Endothelial cell of umbilical vein (primary cell): Measurements from ENCODE around the gene MAFF. TPM values are rescaled to one million over a fixed set of nuclear protein-coding genes. Genes with fewer than 3 reads are reported as not detected.

Experiments used
- BruUV-seq: library from RNA; stranded (reverse); fragments of 400-500 nt; replicated peaks from 2 replicates; lab custom pipeline; 2021; lab: Mats Ljungman, UMichigan
- CTCF ChIA-PET: fragments of 300-600, 350-600 bp; sonication (Branson Sonifier 250); formaldehyde crosslinking; loops from one replicate; lab custom pipeline; 2021; ENCODE audit warnings: antibody characterized with exemption, inconsistent platforms; lab: Charles Lee
- POLR2A ChIA-PET: fragments of 300-600, 350-600 bp; sonication (Branson Sonifier 250); formaldehyde crosslinking; loops from one replicate; lab custom pipeline; 2021; ENCODE audit warnings: antibody characterized with exemption, inconsistent platforms; lab: Charles Lee
- DNase-seq: peaks from one replicate; pipeline ENCODE4 v3.0.0-alpha.2; 2011; ENCODE audit warnings: low read depth, low spot score
- FAIRE-seq: peaks from 2 replicates; lab custom pipeline; 2011; peaks lifted over from hg19 to GRCh38; lab: Jason Lieb, UNC
- H2AFZ ChIP-seq: 2 replicates; pipeline ENCODE4 v1.6.0; 2012; ENCODE audit warnings: low read depth, low read length, control low read depth, inconsistent platforms
- H3K27ac ChIP-seq: 2 replicates; pipeline ENCODE4 v1.5.1; 2011; ENCODE audit warnings: low read depth, mild to moderate bottlenecking, control low read depth, low read length, moderate library complexity; ENCODE audit not compliant: insufficient read depth
- H3K27me3 ChIP-seq, 2 experiments: 2 replicates each; pipeline versions ENCODE4 v1.6.0 to v1.6.1; 2011; ENCODE audit warnings: low read length in 2 of 2, mixed read lengths in 1 of 2; ENCODE audit not compliant: control insufficient read depth in 2 of 2, insufficient read depth in 2 of 2
- H3K36me3 ChIP-seq, 2 experiments: 2 replicates in 1 of 2; 3 replicates in 1 of 2; pipeline ENCODE4 v1.5.1; 2011; ENCODE audit warnings: low read length in 2 of 2, mild to moderate bottlenecking in 1 of 2, moderate library complexity in 1 of 2; ENCODE audit not compliant: control insufficient read depth in 2 of 2, insufficient read depth in 2 of 2; ENCODE audit errors: extremely low read depth in 1 of 2
- H3K4me1 ChIP-seq: 3 replicates; pipeline ENCODE4 v1.5.1; 2011; ENCODE audit warnings: mild to moderate bottlenecking, low read length; ENCODE audit not compliant: control insufficient read depth, insufficient read depth; ENCODE audit errors: extremely low read depth
- H3K4me2 ChIP-seq: 2 replicates; pipeline ENCODE4 v1.6.1; 2011; ENCODE audit warnings: low read length, control low read depth, mixed read lengths; ENCODE audit not compliant: insufficient read depth
- H3K4me3 ChIP-seq, 3 experiments: fragments of 200-600 bp in 1 of 3; sonication (generic), shearing (Covaris generic) in 1 of 3; replicated peaks in 1 of 3; 2 replicates each; pipeline ENCODE4 v1.5.1; 2011 to 2016; ENCODE audit warnings: control low read depth in 3 of 3, low read length in 3 of 3, mild to moderate bottlenecking in 2 of 3, inconsistent platforms in 1 of 3, low read depth in 1 of 3, moderate library complexity in 1 of 3; ENCODE audit not compliant: insufficient read depth in 1 of 3
- H3K79me2 ChIP-seq: 2 replicates; pipeline ENCODE4 v1.6.0; 2012; ENCODE audit warnings: low read length, inconsistent platforms; ENCODE audit not compliant: control insufficient read depth, insufficient read depth
- H3K9ac ChIP-seq: replicated peaks from 2 replicates; pipeline ENCODE3; 2011; ENCODE audit warnings: low read length, control low read depth; ENCODE audit not compliant: insufficient read depth; ENCODE audit errors: extremely low read depth
- H3K9me1 ChIP-seq: replicated peaks from 3 replicates; pipeline ENCODE4 v1.6.0; 2011; ENCODE audit warnings: mild to moderate bottlenecking, low read length; ENCODE audit not compliant: control insufficient read depth, insufficient read depth; ENCODE audit errors: extremely low read depth
- H3K9me3 ChIP-seq: replicated peaks from 2 replicates; pipeline ENCODE4 v1.5.1; 2012; ENCODE audit warnings: low read length, inconsistent platforms; ENCODE audit not compliant: control insufficient read depth, insufficient read depth
- H4K20me1 ChIP-seq: replicated peaks from 2 replicates; pipeline ENCODE3; 2011; ENCODE audit warnings: mild to moderate bottlenecking, low read length; ENCODE audit not compliant: control insufficient read depth, insufficient read depth; ENCODE audit errors: extremely low read depth
- CTCF ChIP-seq, 2 donors: IDR thresholded peaks; 1 replicate in 1 of 2; 2 replicates in 1 of 2; pipeline ENCODE4 v1.5.1; 2011; ENCODE audit warnings: low read length in 2 of 2, mild to moderate bottlenecking in 2 of 2, moderate library complexity in 2 of 2, control low read depth in 1 of 2, inconsistent platforms in 1 of 2, low read depth in 1 of 2; ENCODE audit not compliant: insufficient read depth in 1 of 2; ENCODE audit errors: extremely low read depth in 1 of 2
- EZH2 ChIP-seq: IDR thresholded peaks from 2 replicates; pipeline ENCODE4 v1.6.1; 2012; ENCODE audit warnings: borderline replicate concordance, low read depth, mild to moderate bottlenecking, moderate library complexity, low read length, inconsistent platforms; ENCODE audit not compliant: severe bottlenecking
- FOS ChIP-seq: IDR thresholded peaks from 2 replicates; pipeline ENCODE4 v1.6.1; 2011; ENCODE audit warnings: mild to moderate bottlenecking, low read length, moderate library complexity, borderline replicate concordance; ENCODE audit not compliant: insufficient read depth
- GATA2 ChIP-seq: IDR thresholded peaks from 2 replicates; pipeline ENCODE4 v1.7.0; 2011; ENCODE audit warnings: low read depth, mild to moderate bottlenecking, moderate library complexity, mixed read lengths, low read length; ENCODE audit not compliant: insufficient read length, insufficient read depth
- JUN ChIP-seq: IDR thresholded peaks from 2 replicates; pipeline ENCODE4 v1.6.1; 2011; ENCODE audit warnings: borderline replicate concordance, low read depth; ENCODE audit not compliant: insufficient read length, insufficient read depth
- MAX ChIP-seq: IDR thresholded peaks from 2 replicates; pipeline ENCODE4 v1.6.1; 2011; ENCODE audit not compliant: insufficient read depth, insufficient read length
- MYC ChIP-seq: IDR thresholded peaks from one replicate; pipeline ENCODE4 v1.6.1; 2011; ENCODE audit warnings: mild to moderate bottlenecking, low read depth, low read length
- POLR2A ChIP-seq: IDR thresholded peaks from 2 replicates; pipeline ENCODE4 v1.6.1; 2012; ENCODE audit warnings: low read depth, mild to moderate bottlenecking, control low read depth, low read length
- POLR2AphosphoS5 ChIP-seq: IDR thresholded peaks from 2 replicates; pipeline ENCODE4 v1.6.1; 2012; ENCODE audit warnings: low read depth, mild to moderate bottlenecking, control low read depth, low read length, moderate library complexity; ENCODE audit not compliant: insufficient read depth
- dilution Hi-C: fragments of 300-500 bp; cut with MboI; formaldehyde crosslinking; loops from one replicate; pipeline ENCODE4 v1.15.0; 2019; ENCODE audit warnings: low sequenced_read_pairs; ENCODE audit not compliant: extremely low pct_ligation_motif_present
- intact Hi-C: fragments of 100-400 bp; cut with micrococcal nuclease; formaldehyde crosslinking; loops from one replicate; pipeline ENCODE4 v1.10.0; 2022
- polyA plus RNA-seq, 4 experiments: library from polyadenylated mRNA; depleted of rRNA in 3 of 4; stranded (reverse) in 3 of 4; unstranded in 1 of 4; fragments of >200 nt; gene quantifications; 2 replicates each; pipeline versions ENCODE4 v1.2.1 to v1.2.3, GENCODE V29; 2011 to 2012; ENCODE audit warnings: missing spikeins in 1 of 4
- total RNA-seq: library from RNA; stranded (reverse); gene quantifications from 2 replicates; pipeline ENCODE4 v1.2.3, GENCODE V29; 2021

The MAFF gene
- total and polyA plus RNA-seq, 2 donors (not counting 3 experiments of a cell fraction or from before 2014, with no cell fraction given): 29.0 to 61.2 TPM

- H3K9me1 ChIP-seq: no peaks in the 10 kb centered on the region
- peaks cover 4% of the 10 kb centered on the region for H3K4me1 ChIP-seq
- no peak overlapping the region for H3K27ac ChIP-seq
- H4K20me1 ChIP-seq: no peaks in the 10 kb centered on the region
- H3K4me2 ChIP-seq: no peak overlapping the region
- dilution Hi-C loops (no loop called here), intact Hi-C loops (no loop called here)
- BruUV-seq: no TSS peak
- FAIRE-seq: no peak
- POLR2A ChIA-PET: no interaction called here
- H3K79me2 ChIP-seq: peaks cover 31% of the 10 kb centered on the region
- no peak overlapping the region for H2AFZ ChIP-seq
- TF ChIP-seq CTCF (IDR thresholded peaks at IDR 0.05; ENCODE audit: extremely low read depth in 1 of 2, insufficient read depth in 1 of 2, low read depth in 1 of 2, low read length in 2 of 2): no peak
- TF ChIP-seq MYC: no peak
- no peak for TF ChIP-seq POLR2AphosphoS5
- no peak for TF ChIP-seq EZH2
- TF ChIP-seq POLR2A: no peak
- no peak for TF ChIP-seq JUN
- no peak for TF ChIP-seq MAX
- no peak for TF ChIP-seq FOS
- TF ChIP-seq GATA2: no peak
- H3K36me3 ChIP-seq: peaks cover 5 to 42% of the 10 kb centered on the region in 2 experiments
- DNase-seq: no peak
- H3K4me3 ChIP-seq: no peak overlapping the region
- H3K9me3 ChIP-seq: no peaks in the 10 kb centered on the region
- no peaks in the 10 kb centered on the region for H3K27me3 ChIP-seq
- H3K9ac ChIP-seq: no peak overlapping the region
- CTCF ChIA-PET: interaction anchor here (0.5 to 0.8 kb wide), 2 partner anchors 13 to 47 kb away, joined by 3 read pairs; no protein-coding TSS in a partner anchor
Measured at GRCh38 chr22:38246046-38246658, 44.4 kb downstream of the MAFF start.
